Measurements from ENCODE around the gene PLXNA4.

Gene PLXNA4

DNA sequence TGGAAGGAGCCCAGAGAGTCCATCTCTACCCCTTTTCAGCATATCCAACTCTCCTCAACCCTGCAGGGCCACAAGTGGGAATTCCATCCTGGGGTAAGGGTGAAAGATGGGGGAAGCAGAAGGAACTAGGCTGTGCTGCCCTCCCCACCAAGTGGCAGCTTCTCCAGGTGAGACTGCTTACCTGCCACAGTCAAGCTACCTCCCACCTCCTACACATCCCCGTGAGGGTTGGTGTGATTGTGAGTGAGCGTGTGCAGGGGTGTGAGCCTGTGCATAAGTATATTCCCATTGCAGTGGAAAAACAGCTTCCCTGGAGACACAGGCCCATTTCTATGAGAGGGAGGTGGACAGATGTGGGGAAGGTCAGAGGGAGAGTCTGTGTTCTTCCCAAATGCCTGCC lies 376.6 kb downstream of the PLXNA4 start:
- 85 to 90% methylated on average over 2 of the region's 2 CpGs for WGBS, 2 experiments
- Histone ChIP-seq H3K27me3 (ENCODE audit: control insufficient read depth, insufficient read depth, low read length, poor library complexity, severe bottlenecking) (no peaks in the 10 kb centered on the region), H3K36me3 (ENCODE audit: control insufficient read depth, insufficient read depth, low read length) (no peaks in the 10 kb centered on the region), H3K27ac (ENCODE audit: insufficient read depth, low read depth, low read length, poor library complexity, severe bottlenecking) (no peak overlapping the region), H3K4me1 (ENCODE audit: control insufficient read depth, insufficient read depth, low read length) (no peaks in the 10 kb centered on the region), H3K9me3 (ENCODE audit: control insufficient read depth, low read length) (no peaks in the 10 kb centered on the region), H3K4me3 (ENCODE audit: insufficient read depth, low read depth, low read length) (no peak overlapping the region)

DNA sequence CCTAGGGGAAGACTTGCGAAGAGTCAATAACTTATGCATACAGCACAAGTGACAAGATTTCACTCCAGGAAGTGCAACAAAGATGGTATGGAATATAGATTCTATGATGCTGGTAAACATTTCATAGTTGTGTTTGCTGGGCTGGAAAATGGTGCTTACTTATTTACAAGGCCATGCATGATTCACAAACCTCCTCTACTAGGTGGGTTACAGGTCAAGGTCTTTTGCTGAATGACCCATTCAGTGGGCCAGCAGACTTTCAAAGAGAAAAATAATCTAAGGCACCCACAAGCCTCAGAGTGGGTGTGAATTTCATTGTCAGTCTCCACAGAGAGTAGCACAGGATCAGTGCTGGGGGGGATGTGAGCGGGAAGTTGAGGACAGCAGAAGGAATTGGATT lies 378.5 kb downstream of the PLXNA4 start:
- Histone ChIP-seq H3K4me3 (ENCODE audit: insufficient read depth, low read depth, low read length) (no peak overlapping the region), H3K9me3 (ENCODE audit: control insufficient read depth, low read length) (no peaks in the 10 kb centered on the region), H3K4me1 (ENCODE audit: control insufficient read depth, insufficient read depth, low read length) (no peaks in the 10 kb centered on the region), H3K36me3 (ENCODE audit: control insufficient read depth, insufficient read depth, low read length) (no peaks in the 10 kb centered on the region), H3K27ac (ENCODE audit: insufficient read depth, low read depth, low read length, poor library complexity, severe bottlenecking) (no peak overlapping the region), H3K27me3 (ENCODE audit: control insufficient read depth, insufficient read depth, low read length, poor library complexity, severe bottlenecking) (no peaks in the 10 kb centered on the region)
- 94 to 100% methylated on average over 2 of the region's 2 CpGs for WGBS, 2 experiments

- Histone ChIP-seq H3K27me3 (ENCODE audit: control insufficient read depth, insufficient read depth, low read length, poor library complexity, severe bottlenecking) (no peaks in the 10 kb centered on the region), H3K4me3 (ENCODE audit: insufficient read depth, low read depth, low read length) (no peak overlapping the region), H3K36me3 (ENCODE audit: control insufficient read depth, insufficient read depth, low read length) (no peaks in the 10 kb centered on the region), H3K27ac (ENCODE audit: insufficient read depth, low read depth, low read length, poor library complexity, severe bottlenecking) (no peak overlapping the region), H3K9me3 (ENCODE audit: control insufficient read depth, low read length) (no peaks in the 10 kb centered on the region), H3K4me1 (ENCODE audit: control insufficient read depth, insufficient read depth, low read length) (no peaks in the 10 kb centered on the region)
- WGBS, 2 experiments: 91 to 95% methylated on average over 5 of the region's 5 CpGs
Measured at GRCh38 chr7:132193898-132194297, 382.4 kb downstream of the PLXNA4 start.

DNA sequence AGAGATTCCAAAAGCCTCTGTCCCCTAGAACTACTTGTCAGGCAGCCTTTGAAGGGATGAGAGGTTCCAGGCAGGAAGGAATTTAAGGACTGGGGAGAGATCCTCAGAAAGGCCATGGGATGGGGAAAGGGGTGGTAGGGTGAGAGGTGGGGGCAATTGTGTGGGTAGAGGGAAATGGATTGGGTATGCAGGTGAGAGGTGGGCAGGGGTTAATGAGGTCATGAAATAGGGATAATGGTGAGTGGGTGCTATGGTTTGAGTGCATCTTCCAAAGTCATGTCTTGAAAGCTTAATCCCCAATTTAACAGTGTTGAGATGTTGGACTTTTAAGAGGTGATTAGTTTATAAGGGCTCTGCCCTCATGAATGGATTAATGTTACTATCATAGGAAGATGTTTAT lies 383.5 kb downstream of the PLXNA4 start:
- H3K4me3 ChIP-seq (ENCODE audit: insufficient read depth, low read depth, low read length): no peak overlapping the region
- H3K27me3 ChIP-seq (ENCODE audit: control insufficient read depth, insufficient read depth, low read length, poor library complexity, severe bottlenecking): no peaks in the 10 kb centered on the region
- H3K27ac ChIP-seq (ENCODE audit: insufficient read depth, low read depth, low read length, poor library complexity, severe bottlenecking): no peak overlapping the region
- H3K9me3 ChIP-seq (ENCODE audit: control insufficient read depth, low read length): no peaks in the 10 kb centered on the region
- no peaks in the 10 kb centered on the region for H3K36me3 ChIP-seq (ENCODE audit: control insufficient read depth, insufficient read depth, low read length)
- no peaks in the 10 kb centered on the region for H3K4me1 ChIP-seq (ENCODE audit: control insufficient read depth, insufficient read depth, low read length)

DNA sequence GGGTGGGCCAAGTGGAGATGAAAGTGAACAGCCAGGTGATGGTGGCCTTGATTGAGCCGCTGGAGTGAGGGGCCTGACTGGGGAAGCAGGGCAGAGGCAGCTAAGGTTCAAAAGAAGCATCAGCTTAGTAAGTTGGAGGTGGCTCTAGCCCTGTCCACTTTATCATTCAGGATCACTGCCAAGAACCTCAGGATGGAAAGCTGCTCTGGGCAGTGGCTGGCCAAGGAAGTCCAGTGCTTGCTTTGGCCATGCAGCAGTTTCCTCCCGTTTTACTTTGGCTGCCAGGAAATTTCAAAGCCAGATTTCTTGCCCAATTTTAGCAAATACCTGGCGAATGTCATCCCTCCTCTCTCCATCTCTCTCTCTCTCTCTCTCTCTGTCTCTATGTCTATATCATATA lies 384.9 kb downstream of the PLXNA4 start:
- no peaks in the 10 kb centered on the region for H3K36me3 ChIP-seq (ENCODE audit: control insufficient read depth, insufficient read depth, low read length)
- H3K4me1 ChIP-seq (ENCODE audit: control insufficient read depth, insufficient read depth, low read length): no peaks in the 10 kb centered on the region
- H3K9me3 ChIP-seq (ENCODE audit: control insufficient read depth, low read length): no peaks in the 10 kb centered on the region
- no peak overlapping the region for H3K4me3 ChIP-seq (ENCODE audit: insufficient read depth, low read depth, low read length)
- no peaks in the 10 kb centered on the region for H3K27me3 ChIP-seq (ENCODE audit: control insufficient read depth, insufficient read depth, low read length, poor library complexity, severe bottlenecking)
- H3K27ac ChIP-seq (ENCODE audit: insufficient read depth, low read depth, low read length, poor library complexity, severe bottlenecking): no peak overlapping the region
- WGBS, 2 experiments: 80 to 86% methylated on average over 3 of the region's 3 CpGs

DNA sequence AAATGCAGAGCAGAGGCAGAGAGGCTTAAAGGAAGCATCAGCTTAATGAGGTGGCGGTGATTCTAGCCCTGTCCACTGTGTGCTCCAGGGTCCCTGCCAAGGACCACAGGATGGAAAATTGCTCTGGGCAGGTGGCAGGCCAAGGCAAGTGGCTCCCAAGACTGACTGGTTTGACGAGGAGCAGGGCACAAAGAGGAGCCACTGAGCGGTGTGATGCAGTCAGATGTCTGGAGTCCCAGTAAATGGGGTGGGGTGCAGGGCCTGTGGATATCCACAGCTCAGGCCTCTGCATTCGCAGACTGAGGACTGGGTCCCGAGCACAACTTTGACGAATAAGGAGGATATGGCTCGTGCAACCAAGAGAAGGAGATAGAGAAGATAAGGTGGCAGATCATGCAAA lies 385.6 kb downstream of the PLXNA4 start:
- Histone ChIP-seq H3K4me3 (ENCODE audit: insufficient read depth, low read depth, low read length) (no peak overlapping the region), H3K4me1 (ENCODE audit: control insufficient read depth, insufficient read depth, low read length) (no peaks in the 10 kb centered on the region), H3K27me3 (ENCODE audit: control insufficient read depth, insufficient read depth, low read length, poor library complexity, severe bottlenecking) (no peaks in the 10 kb centered on the region), H3K9me3 (ENCODE audit: control insufficient read depth, low read length) (no peaks in the 10 kb centered on the region), H3K27ac (ENCODE audit: insufficient read depth, low read depth, low read length, poor library complexity, severe bottlenecking) (no peak overlapping the region), H3K36me3 (ENCODE audit: control insufficient read depth, insufficient read depth, low read length) (no peaks in the 10 kb centered on the region)
- WGBS, 2 experiments: 91 to 93% methylated on average over 7 of the region's 7 CpGs

DNA sequence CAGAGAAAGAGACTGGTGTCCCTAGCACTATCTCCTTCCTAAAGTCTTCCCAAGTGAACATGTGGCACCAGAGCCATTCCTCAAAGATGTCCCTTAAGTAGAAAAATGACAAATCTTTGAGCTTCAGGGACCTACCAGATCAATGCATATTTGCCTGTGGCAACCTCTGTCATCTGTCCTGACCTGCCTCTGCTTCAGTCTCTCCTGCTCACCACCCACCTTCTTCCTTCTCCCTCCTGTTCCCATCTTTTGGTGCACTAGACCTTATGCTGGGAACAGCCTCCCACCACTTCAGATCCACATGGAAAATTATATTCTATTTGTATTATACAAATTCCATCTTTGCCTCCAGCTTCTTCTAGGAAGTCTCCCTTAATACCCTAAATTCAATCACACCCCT lies 386.4 kb downstream of the PLXNA4 start:
- Histone ChIP-seq H3K27me3 (ENCODE audit: control insufficient read depth, insufficient read depth, low read length, poor library complexity, severe bottlenecking) (no peaks in the 10 kb centered on the region), H3K4me3 (ENCODE audit: insufficient read depth, low read depth, low read length) (no peak overlapping the region), H3K27ac (ENCODE audit: insufficient read depth, low read depth, low read length, poor library complexity, severe bottlenecking) (no peak overlapping the region), H3K4me1 (ENCODE audit: control insufficient read depth, insufficient read depth, low read length) (no peaks in the 10 kb centered on the region), H3K36me3 (ENCODE audit: control insufficient read depth, insufficient read depth, low read length) (no peaks in the 10 kb centered on the region), H3K9me3 (ENCODE audit: control insufficient read depth, low read length) (no peaks in the 10 kb centered on the region)

GRCh38 chr7:132187869-132188789 lies 388.1 kb downstream of the PLXNA4 start:
- Histone ChIP-seq H3K4me1 (ENCODE audit: control insufficient read depth, insufficient read depth, low read length) (no peaks in the 10 kb centered on the region), H3K27ac (ENCODE audit: insufficient read depth, low read depth, low read length, poor library complexity, severe bottlenecking) (no peak overlapping the region), H3K27me3 (ENCODE audit: control insufficient read depth, insufficient read depth, low read length, poor library complexity, severe bottlenecking) (no peaks in the 10 kb centered on the region), H3K9me3 (ENCODE audit: control insufficient read depth, low read length) (no peaks in the 10 kb centered on the region), H3K4me3 (ENCODE audit: insufficient read depth, low read depth, low read length) (no peak overlapping the region), H3K36me3 (ENCODE audit: control insufficient read depth, insufficient read depth, low read length) (no peaks in the 10 kb centered on the region)
- 21 to 26% methylated on average over 4 of the region's 4 CpGs for WGBS, 2 experiments

- Histone ChIP-seq H3K9me3 (ENCODE audit: control insufficient read depth, low read length) (no peaks in the 10 kb centered on the region), H3K4me3 (ENCODE audit: insufficient read depth, low read depth, low read length) (no peak overlapping the region), H3K36me3 (ENCODE audit: control insufficient read depth, insufficient read depth, low read length) (no peaks in the 10 kb centered on the region), H3K4me1 (ENCODE audit: control insufficient read depth, insufficient read depth, low read length) (no peaks in the 10 kb centered on the region), H3K27me3 (ENCODE audit: control insufficient read depth, insufficient read depth, low read length, poor library complexity, severe bottlenecking) (no peaks in the 10 kb centered on the region), H3K27ac (ENCODE audit: insufficient read depth, low read depth, low read length, poor library complexity, severe bottlenecking) (no peak overlapping the region)
- WGBS, 2 experiments: 93 to 96% methylated on average over 5 to 6 of the region's 6 CpGs
Measured at GRCh38 chr7:132187391-132187790, 388.9 kb downstream of the PLXNA4 start.

- H3K36me3 ChIP-seq (ENCODE audit: control insufficient read depth, insufficient read depth, low read length): no peaks in the 10 kb centered on the region
- 96 to 97% methylated on average over 7 of the region's 7 CpGs for WGBS, 2 experiments
Measured at GRCh38 chr7:132185150-132185549, 391.1 kb downstream of the PLXNA4 start.

More at GRCh38 chr7:132185150-132185549, 391.1 kb downstream of the PLXNA4 start:
- Histone ChIP-seq H3K9me3 (ENCODE audit: control insufficient read depth, low read length) (no peaks in the 10 kb centered on the region), H3K4me3 (ENCODE audit: insufficient read depth, low read depth, low read length) (no peak overlapping the region), H3K27ac (ENCODE audit: insufficient read depth, low read depth, low read length, poor library complexity, severe bottlenecking) (no peak overlapping the region), H3K4me1 (ENCODE audit: control insufficient read depth, insufficient read depth, low read length) (no peaks in the 10 kb centered on the region), H3K27me3 (ENCODE audit: control insufficient read depth, insufficient read depth, low read length, poor library complexity, severe bottlenecking) (no peaks in the 10 kb centered on the region)

Data from ectodermal cell (in vitro differentiated cells).